Measurements from ENCODE around the gene ARHGAP18. TPM values are rescaled to one million over a fixed set of nuclear protein-coding genes. Genes with fewer than 3 reads are reported as not detected.

The ARHGAP18 gene
- total RNA-seq, 1 donor from 2014 or later: 16.3 TPM

DNA sequence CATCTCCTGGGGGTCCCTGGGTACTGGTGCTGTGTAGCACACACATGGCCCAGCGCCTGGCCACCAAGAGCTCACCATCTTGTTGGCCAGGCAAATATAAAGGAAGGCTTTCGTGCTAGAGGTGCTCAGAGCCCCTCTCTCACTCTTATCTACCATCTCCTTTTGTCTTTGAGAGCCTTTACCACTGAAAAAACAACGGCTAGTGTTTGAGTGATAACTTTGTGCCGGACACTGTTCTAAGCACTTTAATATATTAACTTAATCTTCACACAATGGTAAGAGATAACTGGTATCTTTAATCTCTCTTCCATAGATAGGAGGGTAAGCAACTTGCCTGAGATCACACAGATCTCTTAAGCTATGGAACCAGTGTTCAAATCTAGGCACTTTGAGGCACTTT is 21.5 kb upstream of the ARHGAP18 start:
- TF ChIP-seq, protein P1, sequence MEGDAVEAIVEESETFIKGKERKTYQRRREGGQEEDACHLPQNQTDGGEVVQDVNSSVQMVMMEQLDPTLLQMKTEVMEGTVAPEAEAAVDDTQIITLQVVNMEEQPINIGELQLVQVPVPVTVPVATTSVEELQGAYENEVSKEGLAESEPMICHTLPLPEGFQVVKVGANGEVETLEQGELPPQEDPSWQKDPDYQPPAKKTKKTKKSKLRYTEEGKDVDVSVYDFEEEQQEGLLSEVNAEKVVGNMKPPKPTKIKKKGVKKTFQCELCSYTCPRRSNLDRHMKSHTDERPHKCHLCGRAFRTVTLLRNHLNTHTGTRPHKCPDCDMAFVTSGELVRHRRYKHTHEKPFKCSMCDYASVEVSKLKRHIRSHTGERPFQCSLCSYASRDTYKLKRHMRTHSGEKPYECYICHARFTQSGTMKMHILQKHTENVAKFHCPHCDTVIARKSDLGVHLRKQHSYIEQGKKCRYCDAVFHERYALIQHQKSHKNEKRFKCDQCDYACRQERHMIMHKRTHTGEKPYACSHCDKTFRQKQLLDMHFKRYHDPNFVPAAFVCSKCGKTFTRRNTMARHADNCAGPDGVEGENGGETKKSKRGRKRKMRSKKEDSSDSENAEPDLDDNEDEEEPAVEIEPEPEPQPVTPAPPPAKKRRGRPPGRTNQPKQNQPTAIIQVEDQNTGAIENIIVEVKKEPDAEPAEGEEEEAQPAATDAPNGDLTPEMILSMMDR (IDR thresholded peaks at IDR 0.05; ENCODE audit: insufficient read depth, low read length, poor library complexity, severe bottlenecking): no peak
- Histone ChIP-seq H3K4me3 (ENCODE audit: low read depth, low read length) (no peak overlapping the region), H3K27me3 (ENCODE audit: control insufficient read depth, insufficient read depth, low read length) (no peaks in the 10 kb centered on the region), H3K36me3 (ENCODE audit: control insufficient read depth, insufficient read depth, low read length) (no peaks in the 10 kb centered on the region)
- no peak for DNase-seq (ENCODE audit: low read depth)

GRCh38 chr6:129730477-129731165 is 20.6 kb upstream of the ARHGAP18 start:
- no peaks in the 10 kb centered on the region for H3K36me3 ChIP-seq (ENCODE audit: control insufficient read depth, insufficient read depth, low read length)
- no peak overlapping the region for H3K4me3 ChIP-seq (ENCODE audit: low read depth, low read length)
- DNase-seq (ENCODE audit: low read depth): no peak
- no peaks in the 10 kb centered on the region for H3K27me3 ChIP-seq (ENCODE audit: control insufficient read depth, insufficient read depth, low read length)
- TF ChIP-seq, protein P1 (IDR thresholded peaks at IDR 0.05; ENCODE audit: insufficient read depth, low read length, poor library complexity, severe bottlenecking): peak; percentile 55

DNA sequence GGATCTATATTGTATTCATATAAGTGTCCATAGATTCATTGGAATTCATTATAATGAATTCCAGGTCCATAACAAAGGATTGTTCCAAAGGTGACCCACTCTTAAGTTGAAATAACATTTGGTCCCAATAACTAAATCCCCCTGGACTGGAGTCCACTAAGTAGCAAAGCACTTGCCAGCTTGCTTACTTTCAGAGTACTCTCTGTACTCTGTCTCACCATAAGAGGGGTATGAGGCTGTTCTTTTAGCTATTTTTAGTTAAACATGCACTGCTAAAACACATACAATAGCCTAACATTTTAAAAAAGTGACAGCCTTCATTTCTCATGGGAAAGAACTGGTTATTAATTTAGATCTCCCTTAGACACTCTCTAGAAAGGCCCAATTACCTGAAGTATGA is 16.7 kb upstream of the ARHGAP18 start:
- H3K4me3 ChIP-seq (ENCODE audit: low read depth, low read length): no peak overlapping the region
- TF ChIP-seq, protein P1 (IDR thresholded peaks at IDR 0.05; ENCODE audit: insufficient read depth, low read length, poor library complexity, severe bottlenecking): no peak
- no peak for DNase-seq (ENCODE audit: low read depth)

DNA sequence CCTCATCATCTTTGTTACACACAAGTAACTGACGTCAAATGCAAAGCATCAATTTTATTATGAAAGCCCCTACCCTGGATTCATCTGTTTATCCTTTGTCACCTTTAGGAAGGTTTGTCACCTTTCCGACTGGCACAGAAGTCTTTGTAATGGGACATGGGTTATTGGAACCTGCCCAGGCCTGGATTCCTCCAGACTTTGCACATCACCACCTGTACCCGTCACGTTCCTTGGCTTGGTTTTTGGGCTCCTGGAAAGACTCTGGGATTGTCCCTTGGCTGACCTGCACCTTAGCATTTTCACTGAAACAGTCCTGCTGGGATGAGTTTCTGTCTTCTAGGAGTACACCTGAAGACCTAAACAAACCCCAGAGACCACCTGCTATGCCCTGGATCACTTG is 15.4 kb upstream of the ARHGAP18 start:
- TF ChIP-seq, protein P1 (IDR thresholded peaks at IDR 0.05; ENCODE audit: insufficient read depth, low read length, poor library complexity, severe bottlenecking): no peak
- no peak for DNase-seq (ENCODE audit: low read depth)
- Histone ChIP-seq H3K36me3 (ENCODE audit: control insufficient read depth, insufficient read depth, low read length) (no peaks in the 10 kb centered on the region), H3K27me3 (ENCODE audit: control insufficient read depth, insufficient read depth, low read length) (no peaks in the 10 kb centered on the region), H3K4me3 (ENCODE audit: low read depth, low read length) (no peak overlapping the region)

More for the DNA sequence above, 16.7 kb upstream of the ARHGAP18 start:
- Histone ChIP-seq H3K27me3 (ENCODE audit: control insufficient read depth, insufficient read depth, low read length) (no peaks in the 10 kb centered on the region), H3K36me3 (ENCODE audit: control insufficient read depth, insufficient read depth, low read length) (no peaks in the 10 kb centered on the region)

GRCh38 chr6:129719692-129720091 is 9.7 kb upstream of the ARHGAP18 start:
- TF ChIP-seq, protein P1 (IDR thresholded peaks at IDR 0.05; ENCODE audit: insufficient read depth, low read length, poor library complexity, severe bottlenecking): no peak
- Histone ChIP-seq H3K27me3 (ENCODE audit: control insufficient read depth, insufficient read depth, low read length) (no peaks in the 10 kb centered on the region), H3K36me3 (ENCODE audit: control insufficient read depth, insufficient read depth, low read length) (no peaks in the 10 kb centered on the region), H3K4me3 (ENCODE audit: low read depth, low read length) (no peak overlapping the region)
- no peak for DNase-seq (ENCODE audit: low read depth)

DNA sequence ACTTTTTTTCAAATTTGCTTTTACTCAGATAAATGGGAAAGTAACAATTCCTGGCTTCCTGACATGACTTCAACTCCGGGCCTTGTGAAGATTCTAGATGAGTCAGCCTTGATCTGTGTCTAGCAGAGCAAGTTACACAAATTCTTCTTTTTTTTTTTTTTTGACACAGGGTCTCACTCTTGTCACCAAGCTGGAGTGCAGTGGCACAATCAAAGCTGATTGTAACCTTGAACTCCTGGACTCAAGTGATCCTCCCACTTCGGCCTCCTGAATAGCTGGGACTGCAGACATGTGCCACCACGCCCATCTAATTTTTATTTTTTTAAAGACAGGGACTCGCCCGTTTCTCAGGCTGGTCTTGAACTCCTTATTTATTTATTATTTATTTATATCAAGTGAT is 7.3 kb upstream of the ARHGAP18 start:
- no peaks in the 10 kb centered on the region for H3K36me3 ChIP-seq (ENCODE audit: control insufficient read depth, insufficient read depth, low read length)
- peak; percentile 21 for DNase-seq (ENCODE audit: low read depth)
- TF ChIP-seq, protein P1 (IDR thresholded peaks at IDR 0.05; ENCODE audit: insufficient read depth, low read length, poor library complexity, severe bottlenecking): no peak
- H3K27me3 ChIP-seq (ENCODE audit: control insufficient read depth, insufficient read depth, low read length): no peaks in the 10 kb centered on the region
- H3K4me3 ChIP-seq (ENCODE audit: low read depth, low read length): no peak overlapping the region

Measured in kidney epithelial cell (primary cell).